HG03565 (cell line): ENCODE measurements around the gene MACROD2.

ENCODE experiments used
- ATAC-seq: cut with Tn5 transposase; IDR thresholded peaks from one replicate; pipeline ENCODE4 v1.9.1; 2021; ENCODE audit warnings: mild to moderate bottlenecking, moderate library complexity; ENCODE audit not compliant: unreplicated experiment

Gene MACROD2

GRCh38 chr20:15446373-15446772, 1451.1 kb downstream of the MACROD2 start:
- ATAC-seq = no peak

- ATAC-seq = no peak
Measured at GRCh38 chr20:15447549-15447948, 1452.2 kb downstream of the MACROD2 start.

GRCh38 chr20:15449061-15449460, 1453.7 kb downstream of the MACROD2 start:
- no peak for ATAC-seq

GRCh38 chr20:15451241-15451640, 1455.9 kb downstream of the MACROD2 start:
- ATAC-seq = no peak

GRCh38 chr20:15455279-15455678, 1460.0 kb downstream of the MACROD2 start:
- no peak for ATAC-seq

- ATAC-seq = no peak
Measured at GRCh38 chr20:15461938-15462337, 1466.6 kb downstream of the MACROD2 start.

GRCh38 chr20:15475483-15475882, 1480.2 kb downstream of the MACROD2 start:
- ATAC-seq = no peak

GRCh38 chr20:15476186-15476585, 1480.9 kb downstream of the MACROD2 start:
- ATAC-seq = no peak

- ATAC-seq = no peak
Measured at GRCh38 chr20:15476781-15477180, 1481.5 kb downstream of the MACROD2 start.

GRCh38 chr20:15482525-15482924, 1487.2 kb downstream of the MACROD2 start:
- no peak for ATAC-seq

- ATAC-seq = no peak
Measured at GRCh38 chr20:15485519-15485918, 1490.2 kb downstream of the MACROD2 start.

GRCh38 chr20:15487030-15487429, 1491.7 kb downstream of the MACROD2 start:
- ATAC-seq = no peak

- no peak for ATAC-seq
Measured at GRCh38 chr20:15487682-15488081, 1492.4 kb downstream of the MACROD2 start.

- ATAC-seq = no peak
Measured at GRCh38 chr20:15491575-15491974, 1496.3 kb downstream of the MACROD2 start.

- no peak for ATAC-seq
Measured at GRCh38 chr20:15494851-15495250, 1499.5 kb downstream of the MACROD2 start.

GRCh38 chr20:15496501-15497039, 1501.3 kb downstream of the MACROD2 start:
- ATAC-seq = no peak

GRCh38 chr20:15498926-15499325, 1503.6 kb downstream of the MACROD2 start:
- no peak for ATAC-seq

- ATAC-seq = no peak
Measured at GRCh38 chr20:15506311-15506710, 1511.0 kb downstream of the MACROD2 start.

GRCh38 chr20:15507151-15507550, 1511.8 kb downstream of the MACROD2 start:
- no peak for ATAC-seq

- ATAC-seq = no peak
Measured at GRCh38 chr20:15511551-15511950, 1516.2 kb downstream of the MACROD2 start.

- no peak for ATAC-seq
Measured at GRCh38 chr20:15512916-15513315, 1517.6 kb downstream of the MACROD2 start.

- ATAC-seq = no peak
Measured at GRCh38 chr20:15515691-15516090, 1520.4 kb downstream of the MACROD2 start.

- ATAC-seq = no peak
Measured at GRCh38 chr20:15520930-15521524, 1525.7 kb downstream of the MACROD2 start.
